Activated T-cell treated with anti-CD3 and anti-CD28 coated beads, Interleukin-2, amount 50 U/mL, for 24 hours (primary cell): ENCODE results near the gene PIK3R2.
A peak's percentile ranks its signal among the peaks of the same experiment; 100 is the strongest.
"Not testable (repeated sequence)": the region's sequence is repeated elsewhere in the genome, so short reads cannot be mapped to it uniquely, and the experiment has no call there.

Experiments used
- DNase-seq: peaks from one replicate; pipeline ENCODE4 v3.0.0-alpha.2; 2020
- H3K27ac Mint-ChIP-seq: 2 replicates; pipeline ENCODE4 v1.8.0; 2020; ENCODE audit warnings: mild to moderate bottlenecking, mixed read lengths
- H3K27me3 Mint-ChIP-seq: 2 replicates; pipeline ENCODE4 v1.8.0; 2020; ENCODE audit warnings: mixed read lengths
- H3K36me3 Mint-ChIP-seq: 2 replicates; pipeline ENCODE4 v1.8.0; 2020; ENCODE audit warnings: low read depth, mixed read lengths
- H3K4me1 Mint-ChIP-seq: 2 replicates; pipeline ENCODE4 v1.8.0; 2020; ENCODE audit warnings: low read depth, mixed read lengths
- H3K4me3 Mint-ChIP-seq: 2 replicates; pipeline ENCODE4 v1.8.0; 2020; ENCODE audit warnings: mild to moderate bottlenecking, moderate library complexity, mixed read lengths
- H3K9me3 Mint-ChIP-seq: 2 replicates; pipeline ENCODE4 v1.8.0; 2020; ENCODE audit warnings: mixed read lengths

PIK3R2 gene

GRCh38 chr19:18205200-18205892 lies 52.4 kb downstream of the PIK3R2 start:
- H3K36me3 Mint-ChIP-seq: peaks cover 21% of the 10 kb centered on the region
- no peaks in the 10 kb centered on the region for H3K9me3 Mint-ChIP-seq
- peaks cover 8% of the 10 kb centered on the region for H3K27me3 Mint-ChIP-seq
- DNase-seq: peak; percentile 71
- H3K27ac Mint-ChIP-seq: peak overlapping the region; percentile 90
- peak overlapping the region; percentile 81 for H3K4me3 Mint-ChIP-seq
- H3K4me1 Mint-ChIP-seq: peaks cover 30% of the 10 kb centered on the region

- Mint-ChIP-seq H3K27me3 (peaks cover 8% of the 10 kb centered on the region), H3K4me1 (peaks cover 30% of the 10 kb centered on the region), H3K27ac (no peak overlapping the region), H3K4me3 (no peak overlapping the region), H3K36me3 (peaks cover 18% of the 10 kb centered on the region), H3K9me3 (no peaks in the 10 kb centered on the region)
- no peak for DNase-seq
Observed at GRCh38 chr19:18206018-18206417, 53.1 kb downstream of the PIK3R2 start.

- no peak overlapping the region for H3K27ac Mint-ChIP-seq
- peaks cover 16% of the 10 kb centered on the region for H3K4me1 Mint-ChIP-seq
- H3K27me3 Mint-ChIP-seq: peaks cover 8% of the 10 kb centered on the region
- no peaks in the 10 kb centered on the region for H3K9me3 Mint-ChIP-seq
- no peak overlapping the region for H3K4me3 Mint-ChIP-seq
- DNase-seq: peak; percentile 78
- H3K36me3 Mint-ChIP-seq: peaks cover 3% of the 10 kb centered on the region
Observed at GRCh38 chr19:18208098-18208951, 55.4 kb downstream of the PIK3R2 start.

GRCh38 chr19:18209912-18210311 lies 56.9 kb downstream of the PIK3R2 start:
- H3K4me1 Mint-ChIP-seq, DNase-seq, H3K36me3 Mint-ChIP-seq, H3K4me3 Mint-ChIP-seq, H3K9me3 Mint-ChIP-seq, H3K27ac Mint-ChIP-seq: not testable (repeated sequence)
- H3K27me3 Mint-ChIP-seq: peaks cover 11% of the 10 kb centered on the region

- peaks cover 11% of the 10 kb centered on the region for H3K27me3 Mint-ChIP-seq
- H3K27ac Mint-ChIP-seq: no peak overlapping the region
- H3K4me3 Mint-ChIP-seq: no peak overlapping the region
- H3K36me3 Mint-ChIP-seq: no peaks in the 10 kb centered on the region
- no peak for DNase-seq
- H3K9me3 Mint-ChIP-seq: no peaks in the 10 kb centered on the region
- peaks cover 8% of the 10 kb centered on the region for H3K4me1 Mint-ChIP-seq
Observed at GRCh38 chr19:18211683-18212082, 58.7 kb downstream of the PIK3R2 start.

- DNase-seq: no peak
- Mint-ChIP-seq H3K4me3 (no peak overlapping the region), H3K36me3 (no peaks in the 10 kb centered on the region), H3K4me1 (peaks cover 8% of the 10 kb centered on the region), H3K9me3 (no peaks in the 10 kb centered on the region), H3K27ac (no peak overlapping the region), H3K27me3 (peaks cover 3% of the 10 kb centered on the region)
Observed at GRCh38 chr19:18214779-18215433, 61.9 kb downstream of the PIK3R2 start.

GRCh38 chr19:18216789-18217188 lies 63.8 kb downstream of the PIK3R2 start:
- Mint-ChIP-seq H3K27me3 (peaks cover 10% of the 10 kb centered on the region), H3K4me3 (no peak overlapping the region), H3K36me3 (no peaks in the 10 kb centered on the region), H3K27ac (no peak overlapping the region), H3K4me1 (peaks cover 11% of the 10 kb centered on the region), H3K9me3 (no peaks in the 10 kb centered on the region)
- no peak for DNase-seq

- Mint-ChIP-seq H3K27ac (no peak overlapping the region), H3K9me3 (no peaks in the 10 kb centered on the region), H3K36me3 (no peaks in the 10 kb centered on the region), H3K27me3 (peaks cover 19% of the 10 kb centered on the region), H3K4me1 (peaks cover 11% of the 10 kb centered on the region), H3K4me3 (no peak overlapping the region)
- no peak for DNase-seq
Observed at GRCh38 chr19:18218159-18218558, 65.2 kb downstream of the PIK3R2 start.

- H3K4me3 Mint-ChIP-seq: no peak overlapping the region
- H3K9me3 Mint-ChIP-seq: no peaks in the 10 kb centered on the region
- no peak for DNase-seq
- no peaks in the 10 kb centered on the region for H3K36me3 Mint-ChIP-seq
- peaks cover 11% of the 10 kb centered on the region for H3K4me1 Mint-ChIP-seq
- no peak overlapping the region for H3K27ac Mint-ChIP-seq
- H3K27me3 Mint-ChIP-seq: peaks cover 22% of the 10 kb centered on the region
Observed at GRCh38 chr19:18218600-18218999, 65.6 kb downstream of the PIK3R2 start.
